GM23338 (cell line): ENCODE measurements around the gene ZNF488.

Source experiments
- CREB1 ChIP-seq: fragments of 250-450 bp; sonication (Bioruptor Pico); IDR thresholded peaks from 2 replicates; pipeline ENCODE4 v1.5.0; 2020; ENCODE audit warnings: low read depth, mild to moderate bottlenecking, moderate library complexity
- EZH2 ChIP-seq: fragments of 200-600 bp; sonication (generic); IDR thresholded peaks from one replicate; pipeline ENCODE4 v1.8.0; 2017; ENCODE audit warnings: antibody characterized with exemption, mild to moderate bottlenecking, low read depth; ENCODE audit not compliant: unreplicated experiment
- EZH2phosphoT487 ChIP-seq: fragments of 200-600 bp; sonication (generic); IDR thresholded peaks from one replicate; pipeline ENCODE4 v1.8.1; 2018; ENCODE audit warnings: antibody characterized with exemption; ENCODE audit not compliant: unreplicated experiment
- JUNB ChIP-seq: IDR thresholded peaks from one replicate; pipeline ENCODE4 v1.6.1; 2016; ENCODE audit warnings: antibody characterized with exemption; ENCODE audit not compliant: unreplicated experiment
- NANOG ChIP-seq: IDR thresholded peaks from 2 replicates; pipeline ENCODE4 v1.6.1; 2016; ENCODE audit warnings: antibody characterized with exemption, borderline replicate concordance
- POLR2AphosphoS5 ChIP-seq: IDR thresholded peaks from 2 replicates; pipeline ENCODE4 v1.6.1; 2016; ENCODE audit warnings: antibody characterized with exemption, low read depth
- ZNF331 ChIP-seq: fragments of 250-450 bp; sonication (Bioruptor Pico); IDR thresholded peaks from 2 replicates; pipeline ENCODE4 v1.5.0; 2020; ENCODE audit warnings: low read depth, mild to moderate bottlenecking, moderate library complexity
- TF ChIP-seq, protein P1 (sequence below), 2 experiments: fragments of 200-600 bp in 1 of 2; sonication (generic) in 1 of 2; conservative IDR thresholded peaks; 2 replicates each; pipeline versions ENCODE4 v1.5.1 to v1.6.1; 2016 to 2017; ENCODE audit warnings: antibody characterized with exemption in 2 of 2, low read depth in 2 of 2, mild to moderate bottlenecking in 2 of 2, moderate library complexity in 1 of 2
- TF ChIP-seq, protein P2 (sequence below): IDR thresholded peaks from one replicate; pipeline ENCODE4 v1.6.1; 2018; ENCODE audit warnings: antibody characterized with exemption; ENCODE audit not compliant: unreplicated experiment

DNA sequence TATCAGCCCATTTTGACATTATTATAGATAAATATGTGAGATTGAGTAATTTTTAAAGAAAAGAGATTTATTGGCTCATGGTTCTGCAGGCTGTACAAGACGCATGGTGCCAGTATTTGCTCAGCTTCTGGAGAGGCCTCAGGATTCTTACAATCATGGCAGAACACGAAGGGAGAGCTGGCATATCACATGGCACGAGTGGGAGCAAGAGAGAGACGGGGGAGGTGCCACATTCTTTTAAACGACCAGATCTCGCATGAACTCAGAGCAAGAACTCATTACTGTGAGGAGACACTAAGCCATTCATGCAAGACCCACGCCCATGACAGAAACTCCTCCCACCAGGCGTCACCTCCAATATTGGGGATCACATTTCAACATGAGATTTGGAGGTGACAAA lies 40.1 kb upstream of the ZNF488 start:
- TF ChIP-seq EZH2 (no peak), ZNF331 (no peak), EZH2phosphoT487 (no peak), POLR2AphosphoS5 (no peak), CREB1 (CRISPR knock-in tag) (no peak), JUNB (no peak), NANOG (no peak)
- TF ChIP-seq, protein P1, sequence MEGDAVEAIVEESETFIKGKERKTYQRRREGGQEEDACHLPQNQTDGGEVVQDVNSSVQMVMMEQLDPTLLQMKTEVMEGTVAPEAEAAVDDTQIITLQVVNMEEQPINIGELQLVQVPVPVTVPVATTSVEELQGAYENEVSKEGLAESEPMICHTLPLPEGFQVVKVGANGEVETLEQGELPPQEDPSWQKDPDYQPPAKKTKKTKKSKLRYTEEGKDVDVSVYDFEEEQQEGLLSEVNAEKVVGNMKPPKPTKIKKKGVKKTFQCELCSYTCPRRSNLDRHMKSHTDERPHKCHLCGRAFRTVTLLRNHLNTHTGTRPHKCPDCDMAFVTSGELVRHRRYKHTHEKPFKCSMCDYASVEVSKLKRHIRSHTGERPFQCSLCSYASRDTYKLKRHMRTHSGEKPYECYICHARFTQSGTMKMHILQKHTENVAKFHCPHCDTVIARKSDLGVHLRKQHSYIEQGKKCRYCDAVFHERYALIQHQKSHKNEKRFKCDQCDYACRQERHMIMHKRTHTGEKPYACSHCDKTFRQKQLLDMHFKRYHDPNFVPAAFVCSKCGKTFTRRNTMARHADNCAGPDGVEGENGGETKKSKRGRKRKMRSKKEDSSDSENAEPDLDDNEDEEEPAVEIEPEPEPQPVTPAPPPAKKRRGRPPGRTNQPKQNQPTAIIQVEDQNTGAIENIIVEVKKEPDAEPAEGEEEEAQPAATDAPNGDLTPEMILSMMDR (conservative IDR thresholded peaks at IDR 0.05; ENCODE audit: low read depth in 2 of 2), result no peak
- TF ChIP-seq, protein P2, sequence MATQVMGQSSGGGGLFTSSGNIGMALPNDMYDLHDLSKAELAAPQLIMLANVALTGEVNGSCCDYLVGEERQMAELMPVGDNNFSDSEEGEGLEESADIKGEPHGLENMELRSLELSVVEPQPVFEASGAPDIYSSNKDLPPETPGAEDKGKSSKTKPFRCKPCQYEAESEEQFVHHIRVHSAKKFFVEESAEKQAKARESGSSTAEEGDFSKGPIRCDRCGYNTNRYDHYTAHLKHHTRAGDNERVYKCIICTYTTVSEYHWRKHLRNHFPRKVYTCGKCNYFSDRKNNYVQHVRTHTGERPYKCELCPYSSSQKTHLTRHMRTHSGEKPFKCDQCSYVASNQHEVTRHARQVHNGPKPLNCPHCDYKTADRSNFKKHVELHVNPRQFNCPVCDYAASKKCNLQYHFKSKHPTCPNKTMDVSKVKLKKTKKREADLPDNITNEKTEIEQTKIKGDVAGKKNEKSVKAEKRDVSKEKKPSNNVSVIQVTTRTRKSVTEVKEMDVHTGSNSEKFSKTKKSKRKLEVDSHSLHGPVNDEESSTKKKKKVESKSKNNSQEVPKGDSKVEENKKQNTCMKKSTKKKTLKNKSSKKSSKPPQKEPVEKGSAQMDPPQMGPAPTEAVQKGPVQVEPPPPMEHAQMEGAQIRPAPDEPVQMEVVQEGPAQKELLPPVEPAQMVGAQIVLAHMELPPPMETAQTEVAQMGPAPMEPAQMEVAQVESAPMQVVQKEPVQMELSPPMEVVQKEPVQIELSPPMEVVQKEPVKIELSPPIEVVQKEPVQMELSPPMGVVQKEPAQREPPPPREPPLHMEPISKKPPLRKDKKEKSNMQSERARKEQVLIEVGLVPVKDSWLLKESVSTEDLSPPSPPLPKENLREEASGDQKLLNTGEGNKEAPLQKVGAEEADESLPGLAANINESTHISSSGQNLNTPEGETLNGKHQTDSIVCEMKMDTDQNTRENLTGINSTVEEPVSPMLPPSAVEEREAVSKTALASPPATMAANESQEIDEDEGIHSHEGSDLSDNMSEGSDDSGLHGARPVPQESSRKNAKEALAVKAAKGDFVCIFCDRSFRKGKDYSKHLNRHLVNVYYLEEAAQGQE, result no peak
